NCI-H82 (cell line): ENCODE data around the gene FUOM.
"Not testable (repeated sequence)": the region's sequence is repeated elsewhere in the genome, so short reads cannot be mapped to it uniquely, and the experiment has no call there.

Experiments used
- DNase-seq: peaks from one replicate; lab custom pipeline; 2025; lab: John Stamatoyannopoulos, UW

The FUOM gene

GRCh38 chr10:133329491-133330202 is 28.2 kb downstream of the FUOM start:
- peak; percentile 89 for DNase-seq

GRCh38 chr10:133328358-133329343 is 29.2 kb downstream of the FUOM start:
- DNase-seq = no peak

GRCh38 chr10:133327651-133328357 is 30.0 kb downstream of the FUOM start:
- DNase-seq = no peak

DNA sequence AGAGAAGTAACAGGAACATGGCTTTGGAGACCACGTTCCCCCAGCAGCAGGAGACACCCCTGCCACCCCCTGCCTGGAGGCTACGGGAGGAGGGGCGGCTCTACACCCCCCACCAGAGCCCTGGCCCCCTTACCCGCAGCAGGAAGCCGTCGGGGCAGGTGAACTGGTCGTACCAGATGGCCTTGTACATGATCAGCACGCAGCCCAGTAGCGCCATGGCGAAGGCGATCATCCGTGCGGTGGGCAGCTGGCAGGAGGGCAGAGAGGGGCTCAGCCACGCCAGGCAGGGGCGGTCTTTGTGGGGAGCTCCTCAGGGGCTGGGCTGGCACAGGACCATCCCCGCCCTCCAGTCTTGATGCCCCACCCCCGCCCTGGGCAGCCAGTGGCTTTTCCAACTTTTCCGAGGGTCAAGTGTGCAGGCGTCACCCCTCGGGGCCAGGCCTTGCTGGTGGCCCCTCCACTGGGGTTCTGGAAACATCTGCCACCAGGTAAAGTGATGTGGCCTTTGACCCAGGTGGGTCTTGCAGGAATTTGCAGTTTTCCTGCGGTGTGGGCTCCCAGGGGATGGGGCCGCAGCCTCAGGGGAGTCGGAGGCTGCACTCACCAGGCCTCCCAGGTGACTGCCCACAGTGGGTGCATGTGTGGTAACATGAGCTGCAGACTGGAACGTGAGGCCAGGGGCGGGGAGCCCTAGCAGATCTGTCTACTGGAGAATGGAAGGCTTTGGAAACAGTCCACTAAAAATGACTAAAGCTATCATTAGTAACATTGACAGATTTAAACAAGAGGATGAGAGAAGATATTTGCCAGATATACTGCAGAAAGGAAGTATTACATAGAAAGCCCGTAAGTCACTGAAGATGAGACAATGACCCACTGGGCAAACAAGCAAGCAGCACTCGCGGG is 30.8 kb downstream of the FUOM start:
- DNase-seq = no peak

DNA sequence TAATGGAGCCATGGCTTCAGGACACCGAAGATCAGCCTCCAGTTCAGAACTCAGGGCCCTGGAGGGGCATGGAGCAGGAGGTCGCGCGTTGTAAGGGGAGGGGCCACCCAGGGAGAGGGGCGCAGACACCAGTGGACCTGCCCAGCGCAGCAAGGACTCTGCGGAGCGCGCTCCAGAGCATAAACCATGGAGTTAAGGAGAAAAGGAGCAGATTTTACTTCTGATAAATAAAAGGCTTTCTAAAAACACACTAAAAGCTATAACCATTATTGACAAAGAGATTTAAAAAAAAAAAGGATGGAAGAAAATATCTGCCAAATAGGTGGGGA is 31.6 kb downstream of the FUOM start:
- no peak for DNase-seq

DNA sequence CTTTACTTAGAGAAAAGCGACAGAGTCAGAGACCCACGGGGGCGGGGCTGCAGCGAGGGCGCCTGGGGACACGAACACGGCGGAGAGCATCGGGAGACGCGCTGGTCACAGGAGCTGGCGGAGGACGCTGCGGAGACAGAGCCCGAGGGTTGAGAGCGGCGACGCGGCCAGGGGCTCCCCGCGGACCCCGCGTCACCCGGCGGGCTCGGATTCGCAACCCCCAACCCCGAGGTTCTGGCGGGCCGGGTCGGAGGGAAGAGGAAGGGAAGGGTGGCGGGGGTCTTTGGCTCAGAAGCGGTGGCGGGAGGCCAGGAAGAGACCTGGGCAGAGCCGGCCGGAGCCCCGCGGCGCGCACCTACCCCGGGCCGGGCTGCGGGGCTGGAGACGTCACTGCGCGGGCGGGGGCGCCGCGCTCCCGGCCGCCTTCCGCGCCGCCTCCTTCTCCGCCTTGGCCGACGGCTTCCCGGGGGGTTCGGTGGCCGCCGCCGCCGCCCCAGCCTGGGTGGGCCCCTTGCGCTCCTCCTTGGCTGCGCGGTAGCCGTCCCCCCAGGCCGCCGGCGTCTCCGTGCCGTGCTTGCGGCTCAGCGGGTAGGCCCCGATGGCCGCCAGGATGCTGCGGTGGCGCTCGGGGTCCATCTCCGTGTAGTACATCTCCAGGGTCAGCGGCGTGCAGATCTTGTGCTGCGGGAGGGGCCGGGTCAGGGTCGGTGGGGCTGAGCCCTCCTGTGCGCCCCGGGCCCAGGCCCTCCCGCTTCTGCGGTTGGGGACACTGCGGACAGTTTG is 32.2 kb downstream of the FUOM start:
- no peak for DNase-seq

DNA sequence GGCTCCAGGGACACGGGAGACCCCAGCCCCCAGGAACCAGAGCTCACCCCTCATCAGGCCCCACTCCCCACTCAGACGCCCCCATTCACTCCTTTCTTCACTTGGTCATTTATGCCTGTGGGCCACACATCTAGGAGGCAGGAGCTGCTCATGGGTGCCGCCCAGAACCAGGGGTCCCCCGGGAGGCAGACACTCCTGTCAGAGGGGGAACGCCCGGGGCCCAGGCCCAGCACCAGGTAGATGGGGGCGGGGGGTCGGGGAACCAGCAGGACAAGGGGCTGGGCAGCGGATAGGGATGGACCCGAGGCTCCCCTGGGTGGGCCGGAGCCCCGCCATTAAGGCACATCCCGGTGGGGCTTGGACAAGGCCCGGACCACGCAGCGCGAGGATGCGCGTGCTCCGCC is 33.0 kb downstream of the FUOM start:
- no peak for DNase-seq

- peak; percentile 75 for DNase-seq
Observed at GRCh38 chr10:133324198-133324792, 33.5 kb downstream of the FUOM start.

DNA sequence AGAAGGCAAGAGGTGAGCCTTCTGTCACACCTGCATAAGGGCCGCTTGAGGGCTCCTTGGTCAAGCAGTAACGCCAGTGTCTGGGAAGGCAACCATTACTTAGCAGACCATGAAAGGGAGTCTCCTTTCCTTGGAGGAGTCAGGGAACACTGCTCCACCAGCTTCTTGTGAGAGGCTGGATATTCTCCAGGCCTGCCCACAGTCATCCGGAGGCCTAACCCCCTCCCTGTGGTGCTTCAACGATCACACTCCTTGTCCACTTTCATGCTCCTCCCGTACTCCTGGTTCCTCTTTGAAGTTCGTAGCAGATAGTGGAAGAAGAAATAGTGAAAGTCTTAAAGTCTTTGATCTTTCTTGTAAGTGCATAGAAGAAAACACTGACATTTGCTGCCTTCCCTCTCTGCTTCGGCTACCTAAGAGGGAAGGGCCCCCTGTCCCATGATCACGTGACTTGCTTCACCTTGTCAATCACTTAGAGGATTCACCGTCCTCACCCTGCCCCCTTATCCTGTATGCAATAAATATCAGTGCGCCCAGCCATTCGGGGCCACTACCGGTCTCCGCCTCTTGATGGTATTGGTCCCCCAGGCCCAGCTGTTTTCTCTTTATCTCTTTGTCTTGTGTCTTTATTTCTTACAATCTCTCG is 35.6 kb downstream of the FUOM start:
- DNase-seq = not testable (repeated sequence)

DNA sequence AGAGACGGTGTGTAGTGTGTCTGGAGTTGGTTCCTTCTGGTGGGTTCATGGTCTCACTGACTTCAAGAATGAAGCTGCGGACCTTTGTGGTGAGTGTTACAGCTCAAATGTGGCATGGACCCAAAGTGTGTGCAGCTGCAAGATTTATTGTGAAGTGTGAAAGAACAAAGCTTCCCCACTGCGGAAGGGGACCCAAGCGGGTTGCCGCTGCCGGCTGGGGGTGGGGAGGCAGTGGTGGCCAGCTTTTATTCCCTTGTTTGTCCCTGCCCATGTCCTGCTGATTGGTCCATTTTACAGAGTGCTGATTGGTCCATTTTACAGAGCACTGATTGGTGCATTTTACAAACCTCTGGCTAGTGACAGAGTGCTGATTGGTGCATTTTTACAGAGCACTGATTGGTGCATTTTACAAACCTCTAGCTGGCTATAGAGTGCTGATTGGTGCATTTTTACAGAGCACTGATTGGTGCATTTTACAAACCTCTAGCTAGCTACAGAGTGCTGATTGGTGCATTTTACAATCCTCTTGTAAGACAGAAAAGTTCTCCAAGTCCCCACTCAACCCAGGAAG is 36.9 kb downstream of the FUOM start:
- DNase-seq = not testable (repeated sequence)

DNA sequence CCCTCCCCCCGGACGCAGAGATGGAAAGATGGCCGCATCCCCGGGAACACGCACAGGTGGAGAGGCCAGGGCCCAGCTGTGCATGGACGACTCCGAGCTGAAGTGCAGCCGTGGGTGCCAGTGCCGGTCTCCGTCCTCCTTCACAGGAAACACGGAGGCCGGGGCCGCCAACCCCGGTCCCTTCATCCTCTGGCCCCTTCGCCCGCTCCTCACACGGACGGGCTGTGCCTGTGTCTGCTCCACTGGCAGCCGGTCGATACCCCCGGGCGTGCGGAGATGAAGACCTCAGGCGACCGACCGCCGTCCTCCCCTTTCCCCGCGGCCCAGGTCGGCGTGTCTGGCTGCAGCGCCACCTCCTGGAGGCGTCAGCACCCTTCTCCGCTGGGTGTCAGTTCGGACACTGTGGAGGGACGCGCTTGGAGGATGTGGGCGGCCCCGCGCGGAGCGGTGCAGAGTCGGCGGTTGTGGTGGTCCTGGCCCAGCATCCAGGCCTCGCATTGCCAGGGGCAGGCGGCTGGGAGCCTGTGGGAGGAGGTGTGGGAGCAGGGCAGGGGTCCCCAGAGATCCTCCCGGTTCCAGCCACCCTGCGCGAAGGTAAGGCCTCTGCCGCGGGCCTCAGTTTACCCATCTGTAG is 39.2 kb downstream of the FUOM start:
- DNase-seq = peak; percentile 82

DNA sequence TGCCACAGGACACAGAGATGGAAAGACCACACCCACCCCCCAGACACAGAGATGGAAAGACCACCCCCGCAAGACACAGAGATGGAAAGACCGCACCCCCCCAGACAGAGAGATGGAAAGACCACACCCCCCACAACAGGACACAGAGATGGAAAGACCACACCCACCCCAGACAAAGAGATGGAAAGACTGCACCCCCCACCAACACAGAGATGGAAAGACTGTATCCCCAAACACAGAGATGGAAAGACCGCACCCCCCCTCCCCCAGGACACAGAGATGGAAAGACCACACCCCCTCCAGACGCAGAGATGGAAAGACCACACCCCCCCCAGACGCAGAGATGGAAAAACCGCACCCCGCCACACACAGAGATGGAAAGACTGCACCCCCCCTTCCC is 41.1 kb downstream of the FUOM start:
- DNase-seq = no peak

GRCh38 chr10:133316266-133316665 is 41.6 kb downstream of the FUOM start:
- DNase-seq = no peak

- DNase-seq = no peak
Observed at GRCh38 chr10:133315847-133316246, 42.0 kb downstream of the FUOM start.

GRCh38 chr10:133314911-133315310 is 42.9 kb downstream of the FUOM start:
- no peak for DNase-seq

- no peak for DNase-seq
Observed at GRCh38 chr10:133313192-133313591, 44.6 kb downstream of the FUOM start.

DNA sequence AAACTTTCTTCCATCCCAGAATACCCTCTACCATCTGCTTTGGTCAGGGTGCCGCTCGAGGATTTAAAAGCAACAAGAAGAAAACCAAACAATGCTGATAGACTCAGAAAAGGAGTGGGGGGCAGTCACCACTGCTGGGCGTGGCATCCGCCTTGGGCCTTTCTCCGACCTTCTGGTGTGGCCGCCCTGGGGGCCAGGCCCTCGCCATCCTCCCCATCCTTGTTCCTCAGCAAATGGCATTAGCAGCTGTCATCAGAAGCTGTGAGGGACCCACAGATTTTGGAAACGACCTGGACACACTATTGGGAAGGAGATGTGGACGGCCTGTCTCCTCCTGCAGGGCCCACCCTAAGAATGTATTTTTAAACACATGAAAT is 45.1 kb downstream of the FUOM start:
- no peak for DNase-seq

DNA sequence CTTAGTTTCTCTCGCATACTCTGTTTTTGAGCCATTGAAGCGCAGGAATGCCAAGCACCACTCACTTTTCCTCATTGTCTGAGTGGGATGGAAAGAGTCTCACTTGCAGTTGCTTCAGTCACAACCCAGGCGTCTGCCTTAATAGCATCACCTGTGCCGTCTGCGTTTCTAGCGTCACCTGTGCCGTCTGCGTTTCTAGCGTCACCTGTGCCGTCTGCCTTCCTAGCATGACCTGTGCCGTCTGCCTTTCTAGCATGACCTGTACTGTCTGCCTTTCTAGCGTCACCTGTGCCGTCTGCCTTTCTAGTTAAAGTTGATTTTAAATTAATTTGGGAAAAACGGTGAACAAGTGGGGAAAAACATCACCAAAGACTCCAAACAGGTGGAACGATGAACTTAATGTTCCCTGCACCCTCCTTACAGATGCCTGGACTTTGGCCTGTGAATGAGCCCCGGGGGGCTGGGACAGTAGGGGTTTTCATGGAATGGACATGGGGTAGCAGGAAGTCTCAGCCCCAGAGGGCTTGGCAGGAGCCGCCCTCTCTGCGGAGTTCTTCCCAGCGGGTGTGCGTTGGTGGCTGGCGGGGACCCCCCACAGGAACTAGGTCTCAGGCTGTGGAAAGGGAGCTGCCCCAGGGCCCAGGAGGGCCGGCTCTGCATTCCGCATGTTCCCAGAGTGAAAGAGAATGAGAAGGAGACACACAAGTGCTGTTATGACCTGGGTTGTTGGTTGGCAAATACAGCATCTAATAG is 45.6 kb downstream of the FUOM start:
- no peak for DNase-seq
